ENCODE results near the gene GNLY. TPM values are rescaled to one million over a fixed set of nuclear protein-coding genes. Genes with fewer than 3 reads are reported as not detected.

Gene GNLY
- total RNA-seq, 2 donors from 2014 or later, result not detected

GRCh38 chr2:85740193-85740592 is 46.0 kb downstream of the GNLY start:
- Histone ChIP-seq H3K27me3 (ENCODE audit: control insufficient read depth, insufficient read depth, low read length, poor library complexity, severe bottlenecking) (peaks cover 51% of the 10 kb centered on the region), H3K9ac (ENCODE audit: extremely low read depth, low read length, poor library complexity, severe bottlenecking) (no peak overlapping the region), H3K4me3 (ENCODE audit: low read length) (no peak overlapping the region), H3K36me3 (ENCODE audit: control insufficient read depth, insufficient read depth, low read length) (no peaks in the 10 kb centered on the region), H3K9me3 (ENCODE audit: control insufficient read depth, low read length) (peaks cover 7% of the 10 kb centered on the region), H3K4me1 (ENCODE audit: control insufficient read depth, insufficient read depth, low read length) (peaks cover 15% of the 10 kb centered on the region), H3K27ac (ENCODE audit: low read depth, low read length) (no peak overlapping the region)
- Mint-ChIP-seq H3K4me3 (no peak overlapping the region), H3K4me1 (peaks cover 22% of the 10 kb centered on the region), H3K36me3 (ENCODE audit: low read depth) (no peaks in the 10 kb centered on the region), H3K9me3 (peaks cover 5% of the 10 kb centered on the region), H3K27me3 (ENCODE audit: insufficient read depth) (peaks cover 68% of the 10 kb centered on the region), H3K27ac (no peak overlapping the region)
- DNase-seq, result no peak
- 90 to 96% methylated on average over 4 of the region's 4 CpGs for WGBS, 2 experiments (ENCODE audit: insufficient coverage in 1 of 2, insufficient read length in 1 of 2)
- no peak for TF ChIP-seq CTCF (conservative IDR thresholded peaks at IDR 0.05)

GRCh38 chr2:85741211-85741832 is 47.2 kb downstream of the GNLY start:
- peaks cover 7% of the 10 kb centered on the region for H3K9me3 ChIP-seq (ENCODE audit: control insufficient read depth, low read length)
- no peak for TF ChIP-seq CTCF (conservative IDR thresholded peaks at IDR 0.05)
- Mint-ChIP-seq H3K36me3 (ENCODE audit: low read depth) (no peaks in the 10 kb centered on the region), H3K4me1 (peaks cover 20% of the 10 kb centered on the region), H3K27ac (no peak overlapping the region), H3K27me3 (ENCODE audit: insufficient read depth) (peaks cover 79% of the 10 kb centered on the region), H3K4me3 (no peak overlapping the region), H3K9me3 (peaks cover 3% of the 10 kb centered on the region)
- H3K36me3 ChIP-seq (ENCODE audit: control insufficient read depth, insufficient read depth, low read length), result no peaks in the 10 kb centered on the region
- H3K27me3 ChIP-seq (ENCODE audit: control insufficient read depth, insufficient read depth, low read length, poor library complexity, severe bottlenecking), result peaks cover 62% of the 10 kb centered on the region
- DNase-seq, result no peak
- no peak overlapping the region for H3K4me3 ChIP-seq (ENCODE audit: low read length)
- H3K27ac ChIP-seq (ENCODE audit: low read depth, low read length), result peak overlapping the region; percentile 89
- H3K9ac ChIP-seq (ENCODE audit: extremely low read depth, low read length, poor library complexity, severe bottlenecking), result no peak overlapping the region
- H3K4me1 ChIP-seq (ENCODE audit: control insufficient read depth, insufficient read depth, low read length), result peaks cover 8% of the 10 kb centered on the region
- WGBS, 2 experiments (ENCODE audit: insufficient coverage in 1 of 2, insufficient read length in 1 of 2), result 89 to 97% methylated on average over 8 to 9 of the region's 9 CpGs

GRCh38 chr2:85741833-85742455 is 47.8 kb downstream of the GNLY start:
- H3K36me3 Mint-ChIP-seq (ENCODE audit: low read depth), result no peaks in the 10 kb centered on the region
- Histone ChIP-seq H3K9me3 (ENCODE audit: control insufficient read depth, low read length) (peaks cover 2% of the 10 kb centered on the region), H3K27ac (ENCODE audit: low read depth, low read length) (peak overlapping the region; percentile 89), H3K36me3 (ENCODE audit: control insufficient read depth, insufficient read depth, low read length) (no peaks in the 10 kb centered on the region), H3K4me1 (ENCODE audit: control insufficient read depth, insufficient read depth, low read length) (peaks cover 8% of the 10 kb centered on the region), H3K27me3 (ENCODE audit: control insufficient read depth, insufficient read depth, low read length, poor library complexity, severe bottlenecking) (peaks cover 69% of the 10 kb centered on the region), H3K9ac (ENCODE audit: extremely low read depth, low read length, poor library complexity, severe bottlenecking) (no peak overlapping the region), H3K4me3 (ENCODE audit: low read length) (no peak overlapping the region)
- WGBS, 2 experiments (ENCODE audit: insufficient coverage in 1 of 2, insufficient read length in 1 of 2), result 75 to 80% methylated on average over 17 to 19 of the region's 19 CpGs
- H3K27ac Mint-ChIP-seq, result no peak overlapping the region
- no peak overlapping the region for H3K4me3 Mint-ChIP-seq
- peaks cover 85% of the 10 kb centered on the region for H3K27me3 Mint-ChIP-seq (ENCODE audit: insufficient read depth)
- no peak for TF ChIP-seq CTCF (conservative IDR thresholded peaks at IDR 0.05)
- DNase-seq, result no peak
- peaks cover 3% of the 10 kb centered on the region for H3K9me3 Mint-ChIP-seq
- peaks cover 20% of the 10 kb centered on the region for H3K4me1 Mint-ChIP-seq

All from endodermal cell (in vitro differentiated cells).